ENCODE measurements around the gene RIC8A. TPM values are rescaled to one million over a fixed set of nuclear protein-coding genes. Genes with fewer than 3 reads are reported as not detected.

Gene RIC8A
- total and polyA plus RNA-seq, 4 donors: 12.5 to 49.6 (median 34.5) TPM

DNA sequence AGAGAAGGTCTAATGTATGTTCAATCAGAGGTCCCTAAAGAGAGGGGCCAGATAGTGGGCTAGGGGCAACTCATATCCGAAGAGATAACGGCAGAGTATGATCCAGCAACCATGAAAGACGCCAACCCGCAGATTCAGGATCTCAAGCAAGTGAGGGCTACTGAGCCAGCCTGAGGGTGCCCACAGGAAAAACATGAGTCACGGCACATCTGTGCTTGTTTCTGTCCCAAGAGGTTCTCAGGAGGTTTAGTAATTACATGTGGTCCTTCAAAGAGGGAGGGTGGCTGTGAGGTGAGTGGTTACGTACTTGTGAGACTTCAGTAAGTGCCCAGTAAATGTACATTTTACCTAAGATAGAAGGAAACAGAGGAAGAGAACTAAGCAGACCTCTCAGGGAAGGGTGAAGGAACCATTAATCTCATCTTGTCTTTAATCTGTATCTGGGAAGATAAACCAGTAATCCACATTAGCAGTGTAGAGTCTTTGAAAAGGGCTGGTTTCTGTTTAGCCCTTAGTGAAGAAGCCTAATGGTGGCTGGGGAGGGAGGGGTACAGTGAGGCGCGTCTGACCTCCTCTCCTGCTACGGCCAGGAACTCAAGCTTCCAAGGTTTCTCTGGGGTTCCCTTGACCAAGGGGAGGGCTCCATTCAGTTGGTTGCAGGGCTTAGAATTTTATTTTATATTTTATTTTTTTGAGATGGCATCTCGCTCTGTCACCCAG is 18.4 kb downstream of the RIC8A start (continued):
- TF ChIP-seq TAF1 (conservative IDR thresholded peaks at IDR 0.05) (no peak), MAX (IDR thresholded peaks at IDR 0.05) (no peak), YY1 (IDR thresholded peaks at IDR 0.05) (no peak), FOXA2 (IDR thresholded peaks at IDR 0.05) (no peak), RXRA (IDR thresholded peaks at IDR 0.05) (no peak), HNF4G (IDR thresholded peaks at IDR 0.05) (no peak), RAD21 (IDR thresholded peaks at IDR 0.05) (no peak), JUND (IDR thresholded peaks at IDR 0.05) (no peak)
- TF ChIP-seq, protein P1, sequence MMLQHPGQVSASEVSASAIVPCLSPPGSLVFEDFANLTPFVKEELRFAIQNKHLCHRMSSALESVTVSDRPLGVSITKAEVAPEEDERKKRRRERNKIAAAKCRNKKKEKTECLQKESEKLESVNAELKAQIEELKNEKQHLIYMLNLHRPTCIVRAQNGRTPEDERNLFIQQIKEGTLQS (IDR thresholded peaks at IDR 0.05): no peak

DNA sequence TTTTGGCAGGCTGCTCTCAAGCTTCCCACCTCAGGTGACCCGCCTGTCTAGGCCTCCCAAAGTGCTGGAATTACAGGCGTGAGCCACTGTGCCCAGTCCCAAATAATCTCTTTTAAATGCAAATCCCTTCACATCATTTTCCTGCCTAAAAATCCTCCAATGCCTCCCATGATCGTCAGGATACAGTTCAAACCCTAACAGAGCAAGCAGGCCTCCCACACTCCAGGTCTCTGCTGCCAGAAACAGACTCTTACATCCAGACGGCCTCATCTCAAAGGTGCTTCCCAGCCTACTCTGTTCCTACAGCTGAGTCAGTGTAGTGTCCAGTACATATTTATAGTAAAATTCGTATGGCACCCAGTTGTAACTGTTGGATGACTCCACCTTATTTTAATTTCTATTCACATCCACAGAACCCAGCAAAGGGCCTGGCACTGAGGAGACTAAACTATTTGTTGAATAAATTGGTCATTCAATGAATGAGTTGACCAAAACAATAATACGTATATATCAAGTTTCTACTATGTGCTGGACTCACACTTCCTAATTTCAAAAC is 20.4 kb downstream of the RIC8A start:
- Histone ChIP-seq H3K4me1 (ENCODE audit: control insufficient read depth in 4 of 4, insufficient read depth in 4 of 4, low read length in 3 of 4) (no peaks in the 10 kb centered on the region), H3K4me3 (ENCODE audit: low read depth in 1 of 3, low read length in 3 of 3) (no peak overlapping the region), H3K9me3 (ENCODE audit: control insufficient read depth in 4 of 4, low read length in 3 of 4) (no peaks in the 10 kb centered on the region), H3K27ac (ENCODE audit: low read depth in 1 of 2, low read length in 2 of 2) (no peak overlapping the region), H3K9ac (ENCODE audit: low read depth in 1 of 2, low read length in 2 of 2) (no peak overlapping the region), H3K36me3 (ENCODE audit: control insufficient read depth in 4 of 4, insufficient read depth in 3 of 4, low read depth in 1 of 4, low read length in 3 of 4) (peaks cover 0 to 18% (median 9%) of the 10 kb centered on the region in 4 donors), H3K27me3 (ENCODE audit: control insufficient read depth in 4 of 4, insufficient read depth in 4 of 4, low read length in 3 of 4) (no peaks in the 10 kb centered on the region)
- WGBS: 92% methylated on average over 6 of the region's 6 CpGs
- DNase-seq (ENCODE audit: low spot score): no peak
- no peak for TF ChIP-seq MAX (IDR thresholded peaks at IDR 0.05)
- TF ChIP-seq HNF4A (conservative IDR thresholded peaks at IDR 0.05): no peak
- no peak for TF ChIP-seq SP1 (IDR thresholded peaks at IDR 0.05)
- TF ChIP-seq NR2F2 (IDR thresholded peaks at IDR 0.05): no peak
- TF ChIP-seq JUND (IDR thresholded peaks at IDR 0.05): no peak
- TF ChIP-seq RXRA (IDR thresholded peaks at IDR 0.05): no peak
- TF ChIP-seq FOXA1 (IDR thresholded peaks at IDR 0.05): no peak
- TF ChIP-seq HNF4G (IDR thresholded peaks at IDR 0.05): no peak
- no peak for TF ChIP-seq REST (IDR thresholded peaks at IDR 0.05)
- TF ChIP-seq, protein P1 (IDR thresholded peaks at IDR 0.05): no peak
- TF ChIP-seq GABPA (IDR thresholded peaks at IDR 0.05 in 1 of 2, conservative IDR thresholded peaks at IDR 0.05 in 1 of 2): no peak
- TF ChIP-seq EGR1 (IDR thresholded peaks at IDR 0.05; ENCODE audit: low read depth in 2 of 2): no peak
- no peak for TF ChIP-seq YY1 (IDR thresholded peaks at IDR 0.05)
- TF ChIP-seq RAD21 (IDR thresholded peaks at IDR 0.05): no peak
- no peak for TF ChIP-seq TAF1 (conservative IDR thresholded peaks at IDR 0.05)
- TF ChIP-seq, protein P2, sequence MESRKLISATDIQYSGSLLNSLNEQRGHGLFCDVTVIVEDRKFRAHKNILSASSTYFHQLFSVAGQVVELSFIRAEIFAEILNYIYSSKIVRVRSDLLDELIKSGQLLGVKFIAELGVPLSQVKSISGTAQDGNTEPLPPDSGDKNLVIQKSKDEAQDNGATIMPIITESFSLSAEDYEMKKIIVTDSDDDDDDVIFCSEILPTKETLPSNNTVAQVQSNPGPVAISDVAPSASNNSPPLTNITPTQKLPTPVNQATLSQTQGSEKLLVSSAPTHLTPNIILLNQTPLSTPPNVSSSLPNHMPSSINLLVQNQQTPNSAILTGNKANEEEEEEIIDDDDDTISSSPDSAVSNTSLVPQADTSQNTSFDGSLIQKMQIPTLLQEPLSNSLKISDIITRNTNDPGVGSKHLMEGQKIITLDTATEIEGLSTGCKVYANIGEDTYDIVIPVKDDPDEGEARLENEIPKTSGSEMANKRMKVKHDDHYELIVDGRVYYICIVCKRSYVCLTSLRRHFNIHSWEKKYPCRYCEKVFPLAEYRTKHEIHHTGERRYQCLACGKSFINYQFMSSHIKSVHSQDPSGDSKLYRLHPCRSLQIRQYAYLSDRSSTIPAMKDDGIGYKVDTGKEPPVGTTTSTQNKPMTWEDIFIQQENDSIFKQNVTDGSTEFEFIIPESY (IDR thresholded peaks at IDR 0.05): no peak

All from liver (tissue), 9 donors.